Transverse colon (tissue), 4 donors: ENCODE measurements around the gene PTBP3. TPM values are rescaled to one million over a fixed set of nuclear protein-coding genes. Genes with fewer than 3 reads are reported as not detected.

Source experiments
- DNase-seq: peaks from one replicate; pipeline ENCODE4 v3.0.0-alpha.2; 2019
- H3K27ac ChIP-seq, 4 donors: fragments of 200-600 bp; sonication (generic); 2 replicates each; pipeline ENCODE4 v1.5.1; 2016 to 2018; ENCODE audit warnings: inconsistent platforms in 4 of 4
- H3K27me3 ChIP-seq: fragments of 200-600 bp; sonication (generic); 2 replicates; pipeline ENCODE4 v1.5.1; 2017; ENCODE audit warnings: inconsistent platforms
- H3K36me3 ChIP-seq, 4 donors: fragments of 200-600 bp; sonication (generic); 2 replicates each; pipeline ENCODE4 v1.5.1; 2017 to 2019; ENCODE audit warnings: inconsistent platforms in 4 of 4
- H3K4me1 ChIP-seq, 4 donors: fragments of 200-600 bp; sonication (generic); 2 replicates each; pipeline ENCODE4 v1.5.1; 2017 to 2020; ENCODE audit warnings: inconsistent platforms in 4 of 4
- H3K4me3 ChIP-seq, 4 donors: fragments of 200-600 bp; sonication (generic); 1 replicate in 1 of 4; 2 replicates in 3 of 4; pipeline versions ENCODE4 v1.5.1 to v1.6.1; 2017 to 2019; ENCODE audit warnings: inconsistent platforms in 4 of 4
- H3K9me3 ChIP-seq, 2 donors: fragments of 200-600 bp; sonication (generic); 2 replicates each; pipeline ENCODE4 v1.5.1; 2017 to 2019; ENCODE audit warnings: inconsistent platforms in 2 of 2
- CTCF ChIP-seq, 5 experiments: fragments of 200-600 bp in 3 of 5; fragments of 450-650 bp in 2 of 5; sonication (generic) in 3 of 5; IDR thresholded peaks; 1 replicate in 2 of 5; 2 replicates in 3 of 5; pipeline ENCODE4 v1.5.1; 2016 to 2017; ENCODE audit warnings: antibody characterized with exemption in 5 of 5, inconsistent platforms in 3 of 5, mild to moderate bottlenecking in 2 of 5, moderate library complexity in 1 of 5
- EP300 ChIP-seq: sonication (generic); formaldehyde crosslinking; IDR thresholded peaks from one replicate; pipeline ENCODE4 v1.6.1; 2017; ENCODE audit warnings: antibody characterized with exemption, low read depth
- POLR2A ChIP-seq: fragments of 450-650 bp; IDR thresholded peaks from one replicate; pipeline ENCODE4 v1.6.1; 2016; ENCODE audit warnings: antibody characterized with exemption, mild to moderate bottlenecking, moderate library complexity
- POLR2AphosphoS5 ChIP-seq, 3 donors: sonication (generic); formaldehyde crosslinking; IDR thresholded peaks; one replicate each; pipeline ENCODE4 v1.6.1; 2016; ENCODE audit warnings: antibody characterized with exemption in 3 of 3
- WGBS, 2 donors: methylation state at CpG; one replicate each; pipeline ENCODE4 v1.1.5; 2018; ENCODE audit warnings: low coverage in 1 of 2; 5-methylcytosine and 5-hydroxymethylcytosine counted together
- in situ Hi-C, 4 donors: fragments of 200-750 bp; cut with MboI; loops; one replicate each; pipeline versions ENCODE4 v1.15.0 to v1.15.1; 2017; ENCODE audit warnings: low sequenced_read_pairs in 3 of 4, low pct_ligation_motif_present in 1 of 4, low pct_unique_long_range_greater_than_20kb in 1 of 4
- intact Hi-C: fragments of 100-400 bp; cut with DNase I; formaldehyde crosslinking; loops from one replicate; pipeline ENCODE4 v1.15.1; 2023; ENCODE audit warnings: low total_unique reads
- total RNA-seq, 4 donors: library from RNA; depleted of rRNA; stranded (reverse); fragments of >200 nt; gene quantifications; one replicate each; pipeline ENCODE4 v1.1.0, GENCODE V29; 2016

The PTBP3 gene
- total RNA-seq, 4 donors from 2014 or later: 25.3 to 96.9 (median 54.7) TPM

GRCh38 chr9:112310826-112311225 lies 22.6 kb downstream of the PTBP3 start:
- in situ Hi-C loops: no loop called here

GRCh38 chr9:112308588-112308987 lies 24.8 kb downstream of the PTBP3 start:
- intact Hi-C loops (no loop called here), in situ Hi-C loops (no loop called here)
- WGBS, 2 donors: 32 to 51% methylated on average over 4 to 5 of the region's 5 CpGs
- Histone ChIP-seq H3K4me3 (no peak overlapping the region), H3K36me3 (no peaks in the 10 kb centered on the region), H3K27ac (peak overlapping the region in 1 of 4 donors; percentile 47), H3K9me3 (no peaks in the 10 kb centered on the region), H3K27me3 (no peaks in the 10 kb centered on the region), H3K4me1 (peaks cover 8 to 40% (median 26%) of the 10 kb centered on the region in 4 donors)
- DNase-seq: no peak
- no peak for TF ChIP-seq POLR2A
- no peak for TF ChIP-seq EP300
- no peak for TF ChIP-seq CTCF (IDR thresholded peaks at IDR 0.05)
- TF ChIP-seq POLR2AphosphoS5 (IDR thresholded peaks at IDR 0.05): no peak

More at GRCh38 chr9:112310826-112311225, 22.6 kb downstream of the PTBP3 start:
- Histone ChIP-seq H3K4me3 (no peak overlapping the region), H3K9me3 (no peaks in the 10 kb centered on the region), H3K4me1 (peaks cover 8 to 33% (median 24%) of the 10 kb centered on the region in 4 donors), H3K27ac (no peak overlapping the region), H3K36me3 (no peaks in the 10 kb centered on the region), H3K27me3 (no peaks in the 10 kb centered on the region)
- TF ChIP-seq EP300 (no peak), POLR2AphosphoS5 (IDR thresholded peaks at IDR 0.05) (no peak), POLR2A (no peak), CTCF (IDR thresholded peaks at IDR 0.05) (no peak)
- DNase-seq: no peak
- WGBS, 2 donors: 70 to 73% methylated on average over 4 of the region's 4 CpGs
- intact Hi-C loops: no loop called here

GRCh38 chr9:112301420-112301819 lies 32.0 kb downstream of the PTBP3 start:
- Histone ChIP-seq H3K27ac (no peak overlapping the region), H3K36me3 (no peaks in the 10 kb centered on the region), H3K4me3 (no peak overlapping the region), H3K4me1 (peaks cover 0 to 20% (median 10%) of the 10 kb centered on the region in 4 donors), H3K9me3 (no peaks in the 10 kb centered on the region), H3K27me3 (no peaks in the 10 kb centered on the region)
- TF ChIP-seq POLR2AphosphoS5 (IDR thresholded peaks at IDR 0.05) (no peak), POLR2A (no peak), CTCF (IDR thresholded peaks at IDR 0.05) (no peak), EP300 (no peak)
- intact Hi-C loops (no loop called here), in situ Hi-C loops (no loop called here)
- no peak for DNase-seq

GRCh38 chr9:112299514-112299913 lies 33.9 kb downstream of the PTBP3 start:
- no peak for DNase-seq
- H3K4me1 ChIP-seq: peaks cover 0 to 12% (median 6%) of the 10 kb centered on the region in 4 donors
- no peak overlapping the region for H3K27ac ChIP-seq
- H3K9me3 ChIP-seq: no peaks in the 10 kb centered on the region
- intact Hi-C loops: no loop called here
- H3K4me3 ChIP-seq: no peak overlapping the region
- H3K36me3 ChIP-seq: peaks cover 0 to under 1% (median 0%) of the 10 kb centered on the region in 4 donors
- in situ Hi-C loops: no loop called here
- H3K27me3 ChIP-seq: no peaks in the 10 kb centered on the region
- no peak for TF ChIP-seq CTCF (IDR thresholded peaks at IDR 0.05)
- TF ChIP-seq EP300: no peak
- TF ChIP-seq POLR2AphosphoS5 (IDR thresholded peaks at IDR 0.05): no peak
- TF ChIP-seq POLR2A: no peak
